ENCODE measurements around the gene LAPTM4A.

Gene LAPTM4A

DNA sequence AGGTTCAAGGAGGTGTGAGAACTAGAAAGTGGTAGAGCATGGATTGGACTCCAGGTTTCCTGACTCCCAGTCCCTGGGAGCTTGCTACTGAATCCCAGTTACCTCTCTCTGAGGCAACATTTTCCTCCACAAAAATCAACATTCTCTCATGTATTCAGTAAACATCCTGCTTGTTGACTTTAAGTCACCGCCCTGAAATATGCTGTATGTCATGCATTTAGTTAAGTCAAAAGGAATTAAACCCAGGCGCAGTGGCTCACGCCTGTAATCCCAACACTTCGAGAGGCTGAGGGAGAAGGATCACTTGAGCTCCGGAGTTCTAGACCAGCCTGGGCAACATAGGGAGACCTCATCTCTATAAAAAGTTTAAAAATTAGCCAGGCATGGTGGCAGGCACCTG lies 42.7 kb downstream of the LAPTM4A start:
- Histone ChIP-seq H3K27me3 (ENCODE audit: insufficient read depth, poor library complexity, severe bottlenecking) (peaks cover 31% of the 10 kb centered on the region), H3K27ac (replicated peaks) (no peak overlapping the region), H3K4me3 (replicated peaks; ENCODE audit: insufficient read depth, low read length) (no peak overlapping the region)
- TF ChIP-seq GABPA (IDR thresholded peaks at IDR 0.05; ENCODE audit: low read depth) = no peak
- no peak for TF ChIP-seq CTCF (IDR thresholded peaks at IDR 0.05; ENCODE audit: insufficient read depth, low read length)
- TF ChIP-seq REST (IDR thresholded peaks at IDR 0.05; ENCODE audit: insufficient replicate concordance, low read depth) = no peak
- TF ChIP-seq SPI1 (IDR thresholded peaks at IDR 0.05; ENCODE audit: borderline replicate concordance, low read depth) = no peak
- no peak for TF ChIP-seq POLR2AphosphoS5 (IDR thresholded peaks at IDR 0.05; ENCODE audit: low read depth)
- no peak for DNase-seq (ENCODE audit: low read depth in 1 of 2, low spot score in 1 of 2)

GRCh38 chr2:20005891-20006470 lies 45.4 kb downstream of the LAPTM4A start:
- no peak for DNase-seq (ENCODE audit: low read depth in 1 of 2, low spot score in 1 of 2)
- no peak overlapping the region for H3K27ac ChIP-seq (replicated peaks)
- peaks cover 10% of the 10 kb centered on the region for H3K27me3 ChIP-seq (ENCODE audit: insufficient read depth, poor library complexity, severe bottlenecking)
- TF ChIP-seq GABPA (IDR thresholded peaks at IDR 0.05; ENCODE audit: low read depth) = no peak
- TF ChIP-seq CTCF (IDR thresholded peaks at IDR 0.05; ENCODE audit: insufficient read depth, low read length) = no peak
- no peak for TF ChIP-seq REST (IDR thresholded peaks at IDR 0.05; ENCODE audit: insufficient replicate concordance, low read depth)
- no peak for TF ChIP-seq SPI1 (IDR thresholded peaks at IDR 0.05; ENCODE audit: borderline replicate concordance, low read depth)
- no peak for TF ChIP-seq POLR2AphosphoS5 (IDR thresholded peaks at IDR 0.05; ENCODE audit: low read depth)
- H3K4me3 ChIP-seq (replicated peaks; ENCODE audit: insufficient read depth, low read length) = no peak overlapping the region

DNA sequence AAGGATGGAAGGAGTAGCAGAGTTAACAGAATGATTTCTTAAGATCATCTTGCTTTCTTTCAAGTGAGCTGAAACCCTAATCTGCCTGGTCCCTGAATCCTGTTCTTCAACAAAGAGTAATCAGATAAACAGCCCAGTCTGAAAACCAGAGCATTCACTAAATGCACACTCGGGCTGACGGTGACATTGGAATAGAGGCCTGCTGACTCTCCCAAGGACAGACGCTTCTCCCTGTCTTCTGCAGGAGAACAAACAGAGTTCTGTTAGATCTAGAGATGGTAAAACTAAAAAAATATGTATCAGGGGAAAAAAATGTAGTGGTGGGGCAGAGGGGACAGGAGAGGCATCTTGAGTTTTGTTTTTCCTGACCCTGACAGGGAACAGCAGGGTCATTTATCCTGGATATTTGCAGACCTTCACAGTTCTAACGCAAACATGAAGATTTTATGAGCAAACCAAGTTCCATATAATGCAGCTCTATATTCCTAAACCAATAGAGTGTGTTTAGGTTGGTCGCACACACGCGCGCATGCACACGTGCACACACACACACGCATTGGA lies 46.3 kb downstream of the LAPTM4A start:
- no peak for DNase-seq (ENCODE audit: low read depth in 1 of 2, low spot score in 1 of 2)
- Histone ChIP-seq H3K4me3 (replicated peaks; ENCODE audit: insufficient read depth, low read length) (no peak overlapping the region), H3K27ac (replicated peaks) (no peak overlapping the region), H3K27me3 (ENCODE audit: insufficient read depth, poor library complexity, severe bottlenecking) (peaks cover 7% of the 10 kb centered on the region)
- TF ChIP-seq SPI1 (IDR thresholded peaks at IDR 0.05; ENCODE audit: borderline replicate concordance, low read depth) = no peak
- no peak for TF ChIP-seq GABPA (IDR thresholded peaks at IDR 0.05; ENCODE audit: low read depth)
- no peak for TF ChIP-seq POLR2AphosphoS5 (IDR thresholded peaks at IDR 0.05; ENCODE audit: low read depth)
- no peak for TF ChIP-seq REST (IDR thresholded peaks at IDR 0.05; ENCODE audit: insufficient replicate concordance, low read depth)
- TF ChIP-seq CTCF (IDR thresholded peaks at IDR 0.05; ENCODE audit: insufficient read depth, low read length) = no peak
